Activated CD4-positive, alpha-beta T cell treated with anti-CD3 and anti-CD28 coated beads, Interleukin-2, amount 10 ng/mL, durations not matched to agents 7 days and 5 days (primary cell): ENCODE data around the gene EP400. TPM values are rescaled to one million over a fixed set of nuclear protein-coding genes. Genes with fewer than 3 reads are reported as not detected.
"Not testable (repeated sequence)": the region's sequence is repeated elsewhere in the genome, so short reads cannot be mapped to it uniquely, and the experiment has no call there.

Source experiments
- CTCF ChIA-PET: fragments of 350-600 bp; sonication (Branson Sonifier 250); formaldehyde crosslinking; loops from one replicate; lab custom pipeline; 2021; ENCODE audit warnings: antibody characterized with exemption; lab: Charles Lee
- POLR2A ChIA-PET: fragments of 350-600 bp; sonication (Branson Sonifier 250); formaldehyde crosslinking; loops from one replicate; lab custom pipeline; 2021; ENCODE audit warnings: antibody characterized with exemption; lab: Charles Lee
- DNase-seq: peaks from one replicate; pipeline ENCODE4 v3.0.0-alpha.2; 2020
- H3K27ac Mint-ChIP-seq: one replicate; pipeline ENCODE4 v1.8.0; 2021; ENCODE audit warnings: mild to moderate bottlenecking, moderate library complexity, mixed read lengths
- H3K27me3 Mint-ChIP-seq: one replicate; pipeline ENCODE4 v1.8.0; 2021; ENCODE audit warnings: mixed read lengths
- H3K36me3 Mint-ChIP-seq: one replicate; pipeline ENCODE4 v1.8.0; 2021; ENCODE audit warnings: low read depth, mixed read lengths
- H3K4me1 Mint-ChIP-seq: one replicate; pipeline ENCODE4 v1.8.0; 2021; ENCODE audit warnings: mixed read lengths
- H3K4me3 Mint-ChIP-seq: one replicate; pipeline ENCODE4 v1.8.0; 2021; ENCODE audit warnings: mild to moderate bottlenecking, moderate library complexity, mixed read lengths
- H3K9me3 Mint-ChIP-seq: one replicate; pipeline ENCODE4 v1.8.0; 2021; ENCODE audit warnings: mixed read lengths
- total RNA-seq, 2 experiments: library from RNA; stranded (reverse); gene quantifications; one replicate each; pipeline ENCODE4 v1.2.3, GENCODE V29; 2021

The EP400 gene
- total RNA-seq, 2 experiments from 2014 or later: 53.9 to 57.0 TPM

- Mint-ChIP-seq H3K27ac (peak overlapping the region; percentile 14), H3K36me3 (peaks cover 21% of the 10 kb centered on the region), H3K4me1 (peaks cover 8% of the 10 kb centered on the region), H3K27me3 (no peaks in the 10 kb centered on the region), H3K4me3 (no peak overlapping the region), H3K9me3 (no peaks in the 10 kb centered on the region)
- ChIA-PET POLR2A (no interaction called here), CTCF (no interaction called here)
- no peak for DNase-seq
Measured at GRCh38 chr12:132079695-132080094, 130.0 kb downstream of the EP400 start.

GRCh38 chr12:132080515-132080914 lies 130.8 kb downstream of the EP400 start:
- Mint-ChIP-seq H3K4me1 (peaks cover 16% of the 10 kb centered on the region), H3K36me3 (peaks cover 18% of the 10 kb centered on the region)
- DNase-seq, H3K27me3 Mint-ChIP-seq, H3K4me3 Mint-ChIP-seq, CTCF ChIA-PET, POLR2A ChIA-PET, H3K9me3 Mint-ChIP-seq, H3K27ac Mint-ChIP-seq: not testable (repeated sequence)

GRCh38 chr12:132081423-132081822 lies 131.7 kb downstream of the EP400 start:
- DNase-seq: no peak
- H3K4me1 Mint-ChIP-seq: peaks cover 21% of the 10 kb centered on the region
- no peak overlapping the region for H3K4me3 Mint-ChIP-seq
- ChIA-PET POLR2A (no interaction called here), CTCF (interaction anchor here (1.1 kb wide), 1 partner anchor 16 kb away, joined by 3 read pairs; no protein-coding TSS in a partner anchor)
- H3K36me3 Mint-ChIP-seq: peaks cover 14% of the 10 kb centered on the region
- no peaks in the 10 kb centered on the region for H3K9me3 Mint-ChIP-seq
- no peaks in the 10 kb centered on the region for H3K27me3 Mint-ChIP-seq
- no peak overlapping the region for H3K27ac Mint-ChIP-seq

- Mint-ChIP-seq H3K4me1 (peaks cover 30% of the 10 kb centered on the region), H3K9me3 (no peaks in the 10 kb centered on the region), H3K36me3 (peaks cover 7% of the 10 kb centered on the region), H3K27me3 (no peaks in the 10 kb centered on the region), H3K27ac (peak overlapping the region; percentile 89), H3K4me3 (peak overlapping the region; percentile 83)
- DNase-seq: no peak
- POLR2A ChIA-PET: no interaction called here
- CTCF ChIA-PET: interaction anchor here (0.6 to 1.2 kb wide), 3 partner anchors 9 to 18 kb away, joined by 3 to 4 read pairs (median 4); no protein-coding TSS in a partner anchor
Measured at GRCh38 chr12:132083614-132083940, 133.8 kb downstream of the EP400 start.

GRCh38 chr12:132083941-132084620 lies 134.3 kb downstream of the EP400 start:
- CTCF ChIA-PET: no interaction called here
- no peaks in the 10 kb centered on the region for H3K27me3 Mint-ChIP-seq
- no peaks in the 10 kb centered on the region for H3K9me3 Mint-ChIP-seq
- peaks cover 7% of the 10 kb centered on the region for H3K36me3 Mint-ChIP-seq
- peak; percentile 89 for DNase-seq
- POLR2A ChIA-PET: no interaction called here
- H3K4me1 Mint-ChIP-seq: peaks cover 30% of the 10 kb centered on the region
- peak overlapping the region; percentile 89 for H3K27ac Mint-ChIP-seq
- H3K4me3 Mint-ChIP-seq: peak overlapping the region; percentile 83

- DNase-seq: peak; percentile 49
- no peaks in the 10 kb centered on the region for H3K27me3 Mint-ChIP-seq
- ChIA-PET POLR2A (no interaction called here), CTCF (no interaction called here)
- no peaks in the 10 kb centered on the region for H3K9me3 Mint-ChIP-seq
- peak overlapping the region; percentile 93 for H3K4me3 Mint-ChIP-seq
- peaks cover 31% of the 10 kb centered on the region for H3K4me1 Mint-ChIP-seq
- H3K27ac Mint-ChIP-seq: peak overlapping the region; percentile 95
- peaks cover 8% of the 10 kb centered on the region for H3K36me3 Mint-ChIP-seq
Measured at GRCh38 chr12:132084621-132085290, 135.0 kb downstream of the EP400 start.

GRCh38 chr12:132085291-132085635 lies 135.5 kb downstream of the EP400 start:
- Mint-ChIP-seq H3K27me3 (no peaks in the 10 kb centered on the region), H3K36me3 (peaks cover 10% of the 10 kb centered on the region), H3K4me1 (peaks cover 33% of the 10 kb centered on the region), H3K27ac (peak overlapping the region; percentile 95), H3K9me3 (no peaks in the 10 kb centered on the region), H3K4me3 (peak overlapping the region; percentile 93)
- DNase-seq: no peak
- CTCF ChIA-PET: no interaction called here
- POLR2A ChIA-PET: no interaction called here

- Mint-ChIP-seq H3K9me3 (no peaks in the 10 kb centered on the region), H3K4me1 (peaks cover 28% of the 10 kb centered on the region), H3K4me3 (no peak overlapping the region), H3K27ac (no peak overlapping the region), H3K27me3 (no peaks in the 10 kb centered on the region), H3K36me3 (peaks cover 16% of the 10 kb centered on the region)
- ChIA-PET POLR2A (no interaction called here), CTCF (no interaction called here)
- DNase-seq: no peak
Measured at GRCh38 chr12:132089407-132089910, 139.7 kb downstream of the EP400 start.

GRCh38 chr12:132094269-132094891 lies 144.6 kb downstream of the EP400 start:
- Mint-ChIP-seq H3K27me3 (no peaks in the 10 kb centered on the region), H3K27ac (peak overlapping the region; percentile 56), H3K36me3 (peaks cover 34% of the 10 kb centered on the region), H3K9me3 (peaks cover 10% of the 10 kb centered on the region), H3K4me3 (no peak overlapping the region), H3K4me1 (peaks cover 16% of the 10 kb centered on the region)
- POLR2A ChIA-PET: no interaction called here
- no peak for DNase-seq
- CTCF ChIA-PET: interaction anchor here (1.1 kb wide), 1 partner anchor 11 kb away, joined by 3 read pairs; no protein-coding TSS in a partner anchor

GRCh38 chr12:132095520-132096409 lies 146.0 kb downstream of the EP400 start:
- DNase-seq: no peak
- peak overlapping the region; percentile 88 for H3K27ac Mint-ChIP-seq
- CTCF ChIA-PET: interaction anchor here (0.6 kb wide), 1 partner anchor 81 kb away, joined by 3 read pairs; no protein-coding TSS in a partner anchor
- POLR2A ChIA-PET: no interaction called here
- peaks cover 10% of the 10 kb centered on the region for H3K9me3 Mint-ChIP-seq
- no peak overlapping the region for H3K4me3 Mint-ChIP-seq
- peaks cover 31% of the 10 kb centered on the region for H3K36me3 Mint-ChIP-seq
- no peaks in the 10 kb centered on the region for H3K27me3 Mint-ChIP-seq
- H3K4me1 Mint-ChIP-seq: peaks cover 13% of the 10 kb centered on the region

- POLR2A ChIA-PET: no interaction called here
- Mint-ChIP-seq H3K4me1 (peaks cover 9% of the 10 kb centered on the region), H3K27ac (no peak overlapping the region), H3K36me3 (peaks cover 24% of the 10 kb centered on the region), H3K27me3 (no peaks in the 10 kb centered on the region), H3K9me3 (peaks cover 10% of the 10 kb centered on the region), H3K4me3 (no peak overlapping the region)
- DNase-seq: no peak
- CTCF ChIA-PET: no interaction called here
Measured at GRCh38 chr12:132099739-132100138, 150.0 kb downstream of the EP400 start.

GRCh38 chr12:132100306-132101065 lies 150.7 kb downstream of the EP400 start:
- POLR2A ChIA-PET: no interaction called here
- CTCF ChIA-PET: interaction anchor here (0.9 kb wide), 1 partner anchor 10 kb away, joined by 3 read pairs; no protein-coding TSS in a partner anchor
- Mint-ChIP-seq H3K9me3 (peaks cover 9% of the 10 kb centered on the region), H3K4me1 (peaks cover 7% of the 10 kb centered on the region), H3K36me3 (peaks cover 22% of the 10 kb centered on the region), H3K27ac (no peak overlapping the region), H3K27me3 (no peaks in the 10 kb centered on the region), H3K4me3 (no peak overlapping the region)
- no peak for DNase-seq
